HG02798 (cell line): Measurements from ENCODE around the gene TMEM255B.
"Not testable (repeated sequence)": the region's sequence is repeated elsewhere in the genome, so short reads cannot be mapped to it uniquely, and the experiment has no call there.

Experiments
- ATAC-seq: cut with Tn5 transposase; IDR thresholded peaks from one replicate; pipeline ENCODE4 v1.9.1; 2021; ENCODE audit warnings: mild to moderate bottlenecking; ENCODE audit not compliant: unreplicated experiment, poor library complexity

The TMEM255B gene

GRCh38 chr13:113734099-113734825 lies 24.8 kb upstream of the TMEM255B start:
- no peak for ATAC-seq

- ATAC-seq = no peak
These were observed 24.2 kb upstream of the TMEM255B start for GRCh38 chr13:113734826-113735125.

- no peak for ATAC-seq
These were observed 23.8 kb upstream of the TMEM255B start for GRCh38 chr13:113735194-113735593.

GRCh38 chr13:113735750-113736149 lies 23.3 kb upstream of the TMEM255B start:
- no peak for ATAC-seq

GRCh38 chr13:113736258-113736731 lies 22.7 kb upstream of the TMEM255B start:
- no peak for ATAC-seq

- no peak for ATAC-seq
These were observed 21.2 kb upstream of the TMEM255B start for GRCh38 chr13:113737803-113738202.

- no peak for ATAC-seq
These were observed 19.3 kb upstream of the TMEM255B start for GRCh38 chr13:113739527-113740285.

- ATAC-seq = no peak
These were observed 18.8 kb upstream of the TMEM255B start for GRCh38 chr13:113740286-113740556.

- ATAC-seq = no peak
These were observed 18.4 kb upstream of the TMEM255B start for GRCh38 chr13:113740661-113741060.

GRCh38 chr13:113741191-113741668 lies 17.8 kb upstream of the TMEM255B start:
- no peak for ATAC-seq

- no peak for ATAC-seq
These were observed 17.0 kb upstream of the TMEM255B start for GRCh38 chr13:113742000-113742441.

GRCh38 chr13:113742445-113743120 lies 16.4 kb upstream of the TMEM255B start:
- ATAC-seq = no peak

- ATAC-seq = no peak
These were observed 15.4 kb upstream of the TMEM255B start for GRCh38 chr13:113743366-113744195.

GRCh38 chr13:113744197-113745000 lies 14.6 kb upstream of the TMEM255B start:
- no peak for ATAC-seq

GRCh38 chr13:113745059-113745458 lies 14.0 kb upstream of the TMEM255B start:
- ATAC-seq = no peak

GRCh38 chr13:113745500-113746142 lies 13.4 kb upstream of the TMEM255B start:
- not testable (repeated sequence) for ATAC-seq

GRCh38 chr13:113746143-113746525 lies 12.9 kb upstream of the TMEM255B start:
- no peak for ATAC-seq

GRCh38 chr13:113746671-113747070 lies 12.4 kb upstream of the TMEM255B start:
- ATAC-seq = no peak

- ATAC-seq = no peak
These were observed 11.7 kb upstream of the TMEM255B start for GRCh38 chr13:113747291-113747833.
